Suprapubic skin (tissue), 3 donors: ENCODE measurements around the gene CDC27.

ENCODE experiments used
- CTCF ChIP-seq, 2 donors: fragments of 200-600 bp in 1 of 2; fragments of 450-650 bp in 1 of 2; sonication (generic) in 1 of 2; IDR thresholded peaks; one replicate each; pipeline ENCODE4 v1.5.1; 2016 to 2019; ENCODE audit warnings: antibody characterized with exemption in 2 of 2, mild to moderate bottlenecking in 1 of 2, moderate library complexity in 1 of 2
- EP300 ChIP-seq: sonication (generic); formaldehyde crosslinking; IDR thresholded peaks from one replicate; pipeline ENCODE4 v1.6.1; 2017; ENCODE audit warnings: antibody characterized with exemption

DNA sequence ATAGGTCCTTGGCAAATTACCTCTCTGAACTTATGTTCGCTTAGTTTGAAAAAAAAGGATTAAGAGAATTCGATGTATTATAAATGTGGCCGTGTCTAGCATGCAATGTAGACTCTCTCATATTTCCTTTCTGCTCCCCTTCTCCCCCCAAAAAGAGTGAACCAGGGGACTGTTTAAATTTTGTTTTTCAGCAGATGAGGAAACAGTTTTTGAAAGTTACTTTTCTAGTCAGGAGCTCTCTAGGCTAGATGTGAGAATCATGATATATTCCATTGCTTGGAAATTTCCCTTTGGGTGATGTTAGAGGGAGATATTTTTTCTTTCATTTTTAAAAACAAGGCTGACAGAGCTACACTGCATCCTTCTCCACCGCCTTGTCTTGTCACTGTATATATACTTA lies 1.1 kb upstream of the CDC27 start:
- no peak for TF ChIP-seq CTCF (IDR thresholded peaks at IDR 0.05)
- no peak for TF ChIP-seq EP300
